ENCODE data around the gene MKRN2. TPM values are rescaled to one million over a fixed set of nuclear protein-coding genes. Genes with fewer than 3 reads are reported as not detected.

The MKRN2 gene
- total RNA-seq = 35.8 TPM

GRCh38 chr3:12556690-12557472 lies at the start of gene MKRN2:
MKRN2 (plus strand) TSS chr3:12557087; CDS start chr3:12557151, 64 bp downstream.

GRCh38 chr3:12545473-12545791 lies 11.5 kb upstream of the MKRN2 start, which contains the start of gene MKRN2OS:
MKRN2OS (minus strand) TSS chr3:12545499; CDS start chr3:12545464, 35 bp downstream.

Small RNAs within 50 kb of the gene (small RNA-seq; reads per million reads assigned to genes)
- gene RF00017 (ENCODE audit: low replicate concordance) (not detected), gene RNA5SP123 (ENCODE audit: low replicate concordance) (not detected), gene RNU6-377P (ENCODE audit: low replicate concordance) (not detected)

Other genes starting within 250 kb of the MKRN2 start
- gene TSEN2, start 72.6 kb upstream of the MKRN2 start, total RNA-seq = 24.3 TPM
- gene MKRN2OS, start 11.6 kb upstream of the MKRN2 start, total RNA-seq = 0.35 TPM
- gene RAF1, start 107.0 kb downstream of the MKRN2 start, total RNA-seq = 124 TPM
- 1.5 TPM for gene TMEM40, start 202.2 kb downstream of the MKRN2 start, total RNA-seq
- 19.4 TPM for gene CAND2, start 239.6 kb downstream of the MKRN2 start, total RNA-seq

All from metanephros (tissue), 2 donors.